HepG2 (cell line): ENCODE data around the gene DCTN2. TPM values are rescaled to one million over a fixed set of nuclear protein-coding genes. Genes with fewer than 3 reads are reported as not detected.
A peak's percentile ranks its signal among the peaks of the same experiment; 100 is the strongest.

Experiments used
- DPF2 ChIP-seq: sonication (generic); formaldehyde crosslinking; IDR thresholded peaks from 2 replicates; pipeline ENCODE4 v1.4.0; 2020; ENCODE audit warnings: mild to moderate bottlenecking, low read depth, missing genetic modification reagents, borderline replicate concordance
- ERF ChIP-seq: IDR thresholded peaks from 2 replicates; pipeline ENCODE4 v1.6.1; 2018; ENCODE audit warnings: missing biosample characterization, missing genetic modification reagents
- HNF4G ChIP-seq, 2 experiments: sonication (generic) in 1 of 2; formaldehyde crosslinking in 1 of 2; IDR thresholded peaks; 2 replicates each; pipeline versions ENCODE4 v1.4.0 to v1.6.1; 2011 to 2020; ENCODE audit warnings: borderline replicate concordance in 2 of 2, low read depth in 2 of 2, mild to moderate bottlenecking in 2 of 2, low read length in 1 of 2, missing genetic modification reagents in 1 of 2, moderate library complexity in 1 of 2
- HOXA3 ChIP-seq: sonication (generic); formaldehyde crosslinking; IDR thresholded peaks from 2 replicates; pipeline ENCODE4 v1.5.0; 2020; ENCODE audit warnings: missing genetic modification reagents
- HOXA5 ChIP-seq: sonication (generic); formaldehyde crosslinking; IDR thresholded peaks from 2 replicates; pipeline ENCODE4 v1.4.0; 2020; ENCODE audit warnings: missing genetic modification reagents
- JUND ChIP-seq: sonication (generic); formaldehyde crosslinking; IDR thresholded peaks from 2 replicates; pipeline ENCODE4 v1.8.0; 2022; ENCODE audit warnings: mild to moderate bottlenecking, missing genetic modification reagents
- KMT2B ChIP-seq: IDR thresholded peaks from 2 replicates; pipeline ENCODE4 v1.6.1; 2016; ENCODE audit warnings: missing genetic modification reagents, missing compliant biosample characterization
- PITX1 ChIP-seq: sonication (generic); formaldehyde crosslinking; IDR thresholded peaks from 2 replicates; pipeline ENCODE4 v1.5.1; 2020; ENCODE audit warnings: mild to moderate bottlenecking, missing genetic modification reagents
- REPIN1 ChIP-seq: sonication (generic); formaldehyde crosslinking; IDR thresholded peaks from 2 replicates; pipeline ENCODE4 v1.8.0; 2022; ENCODE audit warnings: missing genetic modification reagents, low read depth, mild to moderate bottlenecking, borderline replicate concordance
- YY1 ChIP-seq: IDR thresholded peaks from 2 replicates; pipeline ENCODE4 v1.6.1; 2011; ENCODE audit warnings: low read length, low read depth, moderate library complexity, mild to moderate bottlenecking; ENCODE audit not compliant: insufficient read depth, insufficient replicate concordance
- ZFP36L2 ChIP-seq: sonication (generic); formaldehyde crosslinking; IDR thresholded peaks from 2 replicates; pipeline ENCODE4 v1.4.0; 2020; ENCODE audit warnings: missing genetic modification reagents
- ZNF317 ChIP-seq: sonication (generic); formaldehyde crosslinking; IDR thresholded peaks from 2 replicates; pipeline ENCODE4 v1.5.0; 2020; ENCODE audit warnings: mild to moderate bottlenecking, missing genetic modification reagents
- ZNF607 ChIP-seq: sonication (generic); formaldehyde crosslinking; IDR thresholded peaks from 2 replicates; pipeline ENCODE4 v1.5.1; 2020; ENCODE audit warnings: missing genetic modification reagents, mild to moderate bottlenecking, borderline replicate concordance
- ZNF747 ChIP-seq: sonication (generic); formaldehyde crosslinking; IDR thresholded peaks from 2 replicates; pipeline ENCODE4 v1.8.1; 2023; ENCODE audit warnings: missing genetic modification reagents, mild to moderate bottlenecking, borderline replicate concordance
- ZNF781 ChIP-seq: sonication (generic); formaldehyde crosslinking; IDR thresholded peaks from 2 replicates; pipeline ENCODE4 v1.5.1; 2020; ENCODE audit warnings: borderline replicate concordance, mild to moderate bottlenecking, missing genetic modification reagents; ENCODE audit errors: not compliant biosample characterization
- polyA plus RNA-seq, 8 experiments: library from polyadenylated mRNA; depleted of rRNA in 3 of 8; stranded (reverse) in 7 of 8; unstranded in 1 of 8; fragments of >200 nt; fragmentation: Illumina TruSeq in 4 of 8; extraction: Trizol in 4 of 8; gene quantifications; 2 replicates each; pipeline versions ENCODE4 v1.2.1 to v1.2.3, GENCODE V29; 2011 to 2016; ENCODE audit warnings: low read depth in 4 of 8, missing spikeins in 1 of 8, mixed read lengths in 1 of 8; ENCODE audit not compliant: insufficient read depth in 1 of 8
- total RNA-seq, 5 experiments: library from RNA; depleted of rRNA; stranded (reverse); fragments of >200 nt; fragmentation: Illumina TruSeq; extraction: Trizol; gene quantifications; 2 replicates each; pipeline ENCODE4 v1.2.3, GENCODE V29; 2016; ENCODE audit warnings: low read depth in 1 of 5
- TF ChIP-seq, protein P1 (sequence below): sonication (generic); formaldehyde crosslinking; IDR thresholded peaks from 2 replicates; pipeline ENCODE4 v1.5.0; 2020; ENCODE audit warnings: mild to moderate bottlenecking, missing genetic modification reagents, moderate library complexity
- TF ChIP-seq, protein P2 (sequence below): sonication (generic); formaldehyde crosslinking; IDR thresholded peaks from 2 replicates; pipeline ENCODE4 v1.4.0; 2020; ENCODE audit warnings: missing genetic modification reagents, low read depth, mild to moderate bottlenecking, borderline replicate concordance
- TF ChIP-seq, protein P3 (sequence below): sonication (generic); formaldehyde crosslinking; conservative IDR thresholded peaks from 2 replicates; pipeline ENCODE4 v1.4.0; 2020; ENCODE audit warnings: mild to moderate bottlenecking, missing genetic modification reagents, moderate library complexity

DCTN2 gene
- total and polyA plus RNA-seq, 2 of the 13 experiments (the other 11 are each of a cell fraction or from before 2014, with no cell fraction given): 72.0 to 77.4 TPM

DNA sequence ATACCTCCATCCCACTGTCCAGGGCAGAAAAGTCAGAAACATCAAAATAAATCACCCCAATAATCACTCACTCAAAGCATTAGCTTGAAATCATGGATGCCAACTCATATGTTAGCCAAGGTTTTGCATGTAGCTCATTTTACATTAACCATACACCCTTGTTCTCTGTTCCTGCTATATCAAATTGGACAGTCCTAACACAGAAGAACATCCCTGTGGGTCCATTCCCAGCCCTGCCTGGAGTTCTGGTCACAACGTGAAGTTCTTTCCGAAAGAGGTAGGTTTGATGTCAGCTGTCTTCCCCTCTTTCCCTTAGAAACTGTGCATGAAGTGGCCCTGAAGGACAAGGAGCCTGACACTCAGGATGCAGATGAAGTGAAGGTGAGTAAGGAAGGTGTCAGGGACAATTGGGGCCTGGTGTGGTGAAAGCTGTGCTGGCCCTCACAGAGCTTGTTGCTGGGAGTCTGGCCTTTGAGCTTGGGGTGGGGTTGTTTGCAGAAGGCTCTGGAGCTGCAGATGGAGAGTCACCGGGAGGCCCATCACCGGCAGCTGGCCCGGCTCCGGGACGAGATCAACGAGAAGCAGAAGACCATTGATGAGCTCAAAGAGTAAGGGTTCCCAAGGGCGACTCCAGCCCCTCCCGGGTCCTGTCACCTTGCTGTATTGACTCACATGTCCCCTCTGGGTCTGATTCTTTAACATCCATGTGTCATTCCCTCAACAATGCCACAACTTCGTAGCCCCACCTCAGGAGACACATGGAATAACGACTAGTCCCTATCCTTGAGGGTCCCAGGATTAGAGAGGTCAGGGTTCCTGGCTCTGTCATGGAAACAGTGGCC is 29.0 kb upstream of the DCTN2 start (continued):
- TF ChIP-seq, protein P1, sequence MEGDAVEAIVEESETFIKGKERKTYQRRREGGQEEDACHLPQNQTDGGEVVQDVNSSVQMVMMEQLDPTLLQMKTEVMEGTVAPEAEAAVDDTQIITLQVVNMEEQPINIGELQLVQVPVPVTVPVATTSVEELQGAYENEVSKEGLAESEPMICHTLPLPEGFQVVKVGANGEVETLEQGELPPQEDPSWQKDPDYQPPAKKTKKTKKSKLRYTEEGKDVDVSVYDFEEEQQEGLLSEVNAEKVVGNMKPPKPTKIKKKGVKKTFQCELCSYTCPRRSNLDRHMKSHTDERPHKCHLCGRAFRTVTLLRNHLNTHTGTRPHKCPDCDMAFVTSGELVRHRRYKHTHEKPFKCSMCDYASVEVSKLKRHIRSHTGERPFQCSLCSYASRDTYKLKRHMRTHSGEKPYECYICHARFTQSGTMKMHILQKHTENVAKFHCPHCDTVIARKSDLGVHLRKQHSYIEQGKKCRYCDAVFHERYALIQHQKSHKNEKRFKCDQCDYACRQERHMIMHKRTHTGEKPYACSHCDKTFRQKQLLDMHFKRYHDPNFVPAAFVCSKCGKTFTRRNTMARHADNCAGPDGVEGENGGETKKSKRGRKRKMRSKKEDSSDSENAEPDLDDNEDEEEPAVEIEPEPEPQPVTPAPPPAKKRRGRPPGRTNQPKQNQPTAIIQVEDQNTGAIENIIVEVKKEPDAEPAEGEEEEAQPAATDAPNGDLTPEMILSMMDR (CRISPR knock-in tag): no peak
- TF ChIP-seq ZNF607 (CRISPR knock-in tag) (no peak), YY1 (peak; percentile 31), ZNF781 (peak; percentile 73), ZFP36L2 (CRISPR knock-in tag) (no peak), ZNF317 (CRISPR knock-in tag) (0 out of 2 replicates have a peak, but pooled peaks have one; percentile 71), DPF2 (CRISPR knock-in tag) (peak; percentile 40; the same call in 1 of the 2 replicates), HOXA5 (CRISPR knock-in tag) (peak; percentile 66; the same call in 1 of the 2 replicates), HNF4G (IDR thresholded peaks at IDR 0.05; ENCODE audit: borderline replicate concordance, low read depth, low read length) (peak; percentile 87), HNF4G (CRISPR knock-in tag; IDR thresholded peaks at IDR 0.05; ENCODE audit: borderline replicate concordance, low read depth) (peak; percentile 55; the same call in 1 of the 2 replicates), REPIN1 (peak; percentile 66; the same call in 1 of the 2 replicates), ERF (peak; percentile 71), KMT2B (peak; percentile 21; the same call in 1 of the 2 replicates), HOXA3 (CRISPR knock-in tag) (peak; percentile 89), PITX1 (peak; percentile 91), ZNF747 (CRISPR knock-in tag) (peak; percentile 52; the same call in 1 of the 2 replicates), JUND (CRISPR knock-in tag) (0 out of 2 replicates have a peak, but pooled peaks have one; percentile 37)
- TF ChIP-seq, protein P2, sequence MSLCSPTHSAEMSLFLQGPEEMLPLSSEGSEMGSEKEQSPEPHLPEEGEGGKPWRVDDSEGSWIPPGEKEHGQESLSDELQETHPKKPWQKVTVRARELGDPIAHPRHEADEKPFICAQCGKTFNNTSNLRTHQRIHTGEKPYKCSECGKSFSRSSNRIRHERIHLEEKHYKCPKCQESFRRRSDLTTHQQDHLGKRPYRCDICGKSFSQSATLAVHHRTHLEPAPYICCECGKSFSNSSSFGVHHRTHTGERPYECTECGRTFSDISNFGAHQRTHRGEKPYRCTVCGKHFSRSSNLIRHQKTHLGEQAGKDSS (CRISPR knock-in tag): peak; percentile 17; the same call in 1 of the 2 replicates
- TF ChIP-seq, protein P3, sequence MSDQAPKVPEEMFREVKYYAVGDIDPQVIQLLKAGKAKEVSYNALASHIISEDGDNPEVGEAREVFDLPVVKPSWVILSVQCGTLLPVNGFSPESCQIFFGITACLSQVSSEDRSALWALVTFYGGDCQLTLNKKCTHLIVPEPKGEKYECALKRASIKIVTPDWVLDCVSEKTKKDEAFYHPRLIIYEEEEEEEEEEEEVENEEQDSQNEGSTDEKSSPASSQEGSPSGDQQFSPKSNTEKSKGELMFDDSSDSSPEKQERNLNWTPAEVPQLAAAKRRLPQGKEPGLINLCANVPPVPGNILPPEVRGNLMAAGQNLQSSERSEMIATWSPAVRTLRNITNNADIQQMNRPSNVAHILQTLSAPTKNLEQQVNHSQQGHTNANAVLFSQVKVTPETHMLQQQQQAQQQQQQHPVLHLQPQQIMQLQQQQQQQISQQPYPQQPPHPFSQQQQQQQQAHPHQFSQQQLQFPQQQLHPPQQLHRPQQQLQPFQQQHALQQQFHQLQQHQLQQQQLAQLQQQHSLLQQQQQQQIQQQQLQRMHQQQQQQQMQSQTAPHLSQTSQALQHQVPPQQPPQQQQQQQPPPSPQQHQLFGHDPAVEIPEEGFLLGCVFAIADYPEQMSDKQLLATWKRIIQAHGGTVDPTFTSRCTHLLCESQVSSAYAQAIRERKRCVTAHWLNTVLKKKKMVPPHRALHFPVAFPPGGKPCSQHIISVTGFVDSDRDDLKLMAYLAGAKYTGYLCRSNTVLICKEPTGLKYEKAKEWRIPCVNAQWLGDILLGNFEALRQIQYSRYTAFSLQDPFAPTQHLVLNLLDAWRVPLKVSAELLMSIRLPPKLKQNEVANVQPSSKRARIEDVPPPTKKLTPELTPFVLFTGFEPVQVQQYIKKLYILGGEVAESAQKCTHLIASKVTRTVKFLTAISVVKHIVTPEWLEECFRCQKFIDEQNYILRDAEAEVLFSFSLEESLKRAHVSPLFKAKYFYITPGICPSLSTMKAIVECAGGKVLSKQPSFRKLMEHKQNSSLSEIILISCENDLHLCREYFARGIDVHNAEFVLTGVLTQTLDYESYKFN: peak; percentile 94
